ENCODE measurements around the gene STRN4.
A peak's percentile ranks its signal among the peaks of the same experiment; 100 is the strongest.
"Not testable (repeated sequence)": the region's sequence is repeated elsewhere in the genome, so short reads cannot be mapped to it uniquely, and the experiment has no call there.

The STRN4 gene, protein sequence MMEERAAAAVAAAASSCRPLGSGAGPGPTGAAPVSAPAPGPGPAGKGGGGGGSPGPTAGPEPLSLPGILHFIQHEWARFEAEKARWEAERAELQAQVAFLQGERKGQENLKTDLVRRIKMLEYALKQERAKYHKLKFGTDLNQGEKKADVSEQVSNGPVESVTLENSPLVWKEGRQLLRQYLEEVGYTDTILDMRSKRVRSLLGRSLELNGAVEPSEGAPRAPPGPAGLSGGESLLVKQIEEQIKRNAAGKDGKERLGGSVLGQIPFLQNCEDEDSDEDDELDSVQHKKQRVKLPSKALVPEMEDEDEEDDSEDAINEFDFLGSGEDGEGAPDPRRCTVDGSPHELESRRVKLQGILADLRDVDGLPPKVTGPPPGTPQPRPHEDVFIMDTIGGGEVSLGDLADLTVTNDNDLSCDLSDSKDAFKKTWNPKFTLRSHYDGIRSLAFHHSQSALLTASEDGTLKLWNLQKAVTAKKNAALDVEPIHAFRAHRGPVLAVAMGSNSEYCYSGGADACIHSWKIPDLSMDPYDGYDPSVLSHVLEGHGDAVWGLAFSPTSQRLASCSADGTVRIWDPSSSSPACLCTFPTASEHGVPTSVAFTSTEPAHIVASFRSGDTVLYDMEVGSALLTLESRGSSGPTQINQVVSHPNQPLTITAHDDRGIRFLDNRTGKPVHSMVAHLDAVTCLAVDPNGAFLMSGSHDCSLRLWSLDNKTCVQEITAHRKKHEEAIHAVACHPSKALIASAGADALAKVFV

DNA sequence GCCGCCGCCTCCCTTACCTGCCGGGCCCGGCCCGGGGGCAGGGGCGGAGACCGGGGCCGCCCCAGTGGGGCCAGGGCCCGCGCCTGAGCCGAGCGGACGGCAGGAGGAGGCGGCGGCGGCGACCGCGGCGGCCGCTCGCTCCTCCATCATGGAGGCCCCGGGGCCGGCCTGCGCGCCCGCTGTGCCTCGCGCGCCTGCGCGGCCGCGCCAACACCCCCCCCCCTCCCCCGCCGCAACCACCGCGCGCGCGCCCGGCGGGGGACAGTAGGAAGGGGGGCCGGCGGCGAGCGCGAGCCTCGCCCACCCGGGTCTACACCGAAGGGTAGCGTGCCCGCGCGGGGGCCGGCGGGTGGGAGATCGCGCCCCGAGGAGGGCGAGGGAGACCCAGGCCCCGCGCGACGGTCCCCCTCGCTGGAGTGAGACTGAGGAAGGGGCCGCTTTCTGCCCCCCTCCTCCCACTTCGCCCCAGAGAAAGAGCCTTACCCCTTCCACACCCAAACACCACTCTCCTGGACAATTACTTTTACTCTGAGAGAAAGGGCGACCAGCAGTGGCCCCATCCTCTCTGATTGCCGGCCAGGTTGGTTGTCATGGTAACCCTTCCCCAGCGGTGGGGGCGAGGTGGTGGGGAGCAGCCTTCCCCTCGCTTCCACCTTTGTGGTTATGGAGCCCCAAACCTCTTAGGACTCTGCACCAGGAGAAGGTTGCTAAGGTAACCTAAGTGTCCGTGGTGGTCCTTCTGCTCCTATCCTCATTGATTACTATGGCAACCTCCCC, at the start of gene STRN4:
Gene STRN4 (minus strand): TSS at position 170 of the 777 bp plus-strand sequence. CDS start 20 bp downstream, at position 150.
- peak; percentile 43 for DNase-seq (ENCODE audit: low read depth)

GRCh38 chr19:46791944-46792343, 45.7 kb upstream of the STRN4 start:
- DNase-seq (ENCODE audit: low read depth): no peak

- no peak for DNase-seq (ENCODE audit: low read depth)
Observed at GRCh38 chr19:46789371-46789770, 43.1 kb upstream of the STRN4 start.

GRCh38 chr19:46788968-46789338, 42.7 kb upstream of the STRN4 start:
- no peak for DNase-seq (ENCODE audit: low read depth)

DNA sequence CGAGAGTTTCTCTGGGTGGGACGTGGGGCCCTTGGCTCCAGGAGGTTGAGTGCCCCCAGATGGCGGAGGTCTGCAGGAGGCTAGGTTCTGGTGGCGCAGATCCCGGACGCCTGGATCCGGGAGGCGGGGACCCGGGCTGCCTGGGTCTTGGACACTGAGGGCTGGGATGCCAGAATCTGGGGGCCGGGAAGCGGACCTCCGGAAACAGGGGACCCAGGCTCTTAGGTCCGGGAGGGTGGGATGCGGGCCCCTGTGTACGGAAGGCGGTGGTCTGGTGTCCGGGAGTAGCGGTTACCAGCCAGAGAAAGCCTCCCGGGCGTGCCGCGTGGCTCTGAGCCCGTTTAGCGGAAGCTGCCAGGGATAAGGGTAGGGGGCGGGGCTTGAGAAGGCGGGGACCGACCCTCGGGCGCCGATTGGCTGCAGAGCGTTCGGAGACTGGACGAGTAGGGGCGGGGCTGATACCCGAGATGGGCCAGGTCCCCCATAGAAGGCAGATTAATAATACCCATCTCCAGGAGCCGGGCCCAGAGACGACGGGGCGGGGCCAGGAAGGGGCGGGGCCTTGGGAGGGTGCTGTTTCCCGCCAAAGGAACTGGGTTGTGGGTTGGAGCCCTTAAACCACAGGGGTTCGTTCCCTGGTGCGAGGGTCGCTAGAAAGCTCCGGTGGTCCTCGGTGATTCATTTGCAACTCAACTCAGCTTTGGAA, 42.2 kb upstream of the STRN4 start, which contains the start of gene SLC1A5:
Gene SLC1A5 (minus strand): TSS at position 333 of the 706 bp plus-strand sequence. CDS start 629 bp downstream, outside the sequence.
- DNase-seq (ENCODE audit: low read depth): peak; percentile 98

- DNase-seq (ENCODE audit: low read depth): no peak
Observed at GRCh38 chr19:46787331-46788261, 41.3 kb upstream of the STRN4 start.

GRCh38 chr19:46787040-46787330, 40.7 kb upstream of the STRN4 start:
- DNase-seq (ENCODE audit: low read depth): no peak

DNA sequence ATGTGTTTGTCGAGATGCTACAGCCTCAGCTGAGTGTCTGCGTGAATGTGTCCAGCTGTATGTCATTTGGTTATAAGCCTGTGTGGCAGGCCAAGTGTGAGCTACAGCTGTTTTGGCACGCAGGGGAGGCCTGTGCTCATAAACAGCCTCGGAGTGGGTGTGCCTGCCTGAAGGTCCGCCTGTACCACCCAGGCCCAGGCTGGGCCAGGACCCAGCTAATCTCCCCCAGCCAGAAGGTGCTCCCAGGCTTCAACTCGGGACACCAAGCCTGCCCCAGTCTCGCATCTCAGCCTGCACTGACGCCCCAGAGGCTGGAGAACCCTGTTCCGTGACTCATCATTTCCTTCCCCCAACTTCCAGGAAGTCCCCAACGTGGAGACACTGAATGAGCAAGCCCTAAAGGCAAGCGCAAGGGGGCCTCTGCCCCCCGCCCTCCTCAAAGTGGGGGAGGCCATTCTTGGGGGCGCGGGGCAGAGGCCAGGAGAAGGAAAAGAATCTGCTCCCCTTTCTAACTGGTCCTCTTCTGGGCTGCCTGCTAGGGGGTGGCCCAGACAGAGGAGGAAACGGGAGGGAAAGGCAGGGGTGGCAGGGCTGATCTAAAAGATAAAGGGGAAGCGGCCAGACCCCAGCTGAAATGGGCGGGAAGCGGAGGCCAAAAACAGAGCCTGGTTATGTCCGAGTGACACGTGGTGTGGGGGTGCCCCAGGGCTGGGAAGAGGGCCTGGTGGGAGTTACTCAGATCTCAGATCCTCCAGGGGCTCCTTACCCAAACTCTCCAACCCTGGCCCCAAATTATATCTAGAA, 40.2 kb upstream of the STRN4 start:
- DNase-seq (ENCODE audit: low read depth): peak; percentile 75

GRCh38 chr19:46785980-46786235, 39.7 kb upstream of the STRN4 start:
- no peak for DNase-seq (ENCODE audit: low read depth)

DNA sequence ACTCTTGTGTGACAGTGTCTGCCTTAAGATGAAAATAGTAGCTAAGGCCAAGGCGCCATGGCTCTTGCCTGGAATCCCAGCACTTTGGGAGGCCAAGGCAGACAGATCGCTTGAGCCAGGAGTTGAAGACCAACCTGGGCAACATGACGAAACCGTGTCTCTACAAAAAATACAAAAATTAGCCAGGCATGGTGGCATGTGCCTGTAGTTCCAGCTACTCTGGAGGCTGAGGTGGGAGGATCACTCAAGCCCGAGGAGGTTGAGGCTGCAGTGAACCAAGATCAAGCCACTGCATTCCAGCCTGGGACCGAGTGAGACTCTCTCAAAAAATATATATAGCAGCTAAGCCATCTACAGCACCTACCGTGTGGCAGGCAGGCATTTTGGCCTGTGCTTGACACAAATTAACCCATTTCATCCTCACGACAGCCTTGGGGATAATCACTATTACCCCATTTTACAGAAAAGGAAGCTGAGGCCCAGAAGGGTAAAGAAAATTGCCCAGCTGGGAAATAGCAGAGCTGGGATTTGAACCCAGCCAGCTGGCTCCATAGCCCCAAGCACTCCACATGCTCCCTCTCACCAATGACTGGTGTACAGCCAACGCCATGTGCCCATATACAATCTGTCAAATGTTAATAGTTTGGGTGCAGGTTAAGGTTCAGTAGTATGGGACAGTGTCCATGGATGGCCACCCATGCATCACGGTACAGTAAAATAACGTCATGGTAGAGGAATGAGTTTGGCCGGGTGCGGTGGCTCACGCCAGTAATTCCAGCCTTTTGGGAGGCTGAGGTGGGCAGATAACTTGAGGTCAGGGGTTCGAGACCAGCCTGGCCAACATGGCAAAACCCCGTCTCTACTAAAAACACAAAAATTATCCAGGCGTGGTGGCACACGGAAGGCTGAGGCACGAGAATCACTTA, 39.1 kb upstream of the STRN4 start:
- no peak for DNase-seq (ENCODE audit: low read depth)

DNA sequence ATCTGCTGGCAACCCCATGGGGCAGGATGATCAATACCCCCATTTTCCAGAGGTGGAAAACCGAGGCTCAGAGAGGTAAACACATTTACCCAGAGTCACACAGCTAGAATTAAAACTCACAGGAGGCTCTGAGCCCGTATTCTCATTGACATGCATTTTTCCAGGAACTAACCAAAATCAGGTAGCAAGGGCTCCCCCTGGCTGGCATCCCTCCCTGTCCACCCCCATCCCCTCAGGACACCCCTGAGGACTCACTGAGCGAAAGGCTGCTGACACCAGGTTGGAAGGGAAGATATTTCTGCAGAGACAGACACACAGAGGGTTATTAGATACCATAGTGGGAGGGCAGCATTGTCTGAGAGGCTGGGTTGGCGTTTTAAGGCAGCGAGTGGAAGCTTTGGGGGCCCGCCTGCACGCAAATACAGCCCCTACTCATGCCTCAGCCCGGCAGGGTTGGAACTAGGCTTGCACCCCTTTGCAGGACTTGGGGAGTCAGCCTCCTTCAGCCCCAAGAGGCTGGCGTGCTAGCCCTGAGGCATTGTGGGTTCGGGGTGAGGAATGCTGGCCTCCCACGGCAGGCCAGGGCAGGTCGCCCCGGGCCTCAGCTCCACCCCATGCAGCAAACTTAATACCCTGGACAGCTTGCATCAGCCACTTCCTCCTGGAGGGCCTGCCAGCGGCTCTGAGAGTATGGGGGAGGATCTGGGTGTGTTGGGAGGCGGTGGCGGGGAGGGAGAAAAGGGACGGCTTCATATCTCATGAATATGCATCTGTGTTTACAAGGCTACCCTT, 38.2 kb upstream of the STRN4 start:
- peak; percentile 62 for DNase-seq (ENCODE audit: low read depth)

- no peak for DNase-seq (ENCODE audit: low read depth)
Observed at GRCh38 chr19:46783670-46784069, 37.4 kb upstream of the STRN4 start.

DNA sequence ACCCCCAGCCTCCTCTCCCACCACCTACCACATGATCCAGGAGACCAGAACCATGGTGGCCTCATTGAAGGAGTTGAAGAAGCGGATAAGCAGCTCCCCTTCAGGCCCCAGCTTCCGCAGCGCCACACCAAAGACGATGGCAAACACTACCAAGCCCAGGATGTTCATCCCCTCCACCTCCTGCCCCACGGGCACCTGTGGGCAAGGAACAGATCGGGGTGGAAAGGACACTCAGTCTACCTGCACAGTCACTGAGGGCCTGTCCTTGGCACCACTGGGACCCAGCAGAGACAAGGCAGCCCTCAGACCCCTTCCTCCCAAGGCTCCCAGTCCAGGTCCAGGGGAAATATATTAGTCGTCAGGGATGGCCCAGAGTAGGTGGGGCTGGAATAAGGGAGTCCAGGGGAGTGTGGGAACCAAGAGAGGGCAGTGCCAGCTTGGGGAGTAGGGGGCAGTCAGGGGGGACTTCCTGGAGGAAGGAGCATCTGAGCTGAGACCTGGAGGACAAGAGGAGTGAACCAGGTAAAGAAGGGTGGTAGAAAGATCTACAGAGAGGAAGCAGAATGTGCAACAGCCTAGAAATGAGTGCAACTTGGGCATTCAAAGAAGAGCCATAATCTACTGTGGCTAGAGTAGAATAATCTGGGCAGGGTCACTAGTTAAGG, 36.2 kb upstream of the STRN4 start:
- DNase-seq (ENCODE audit: low read depth): no peak

- DNase-seq (ENCODE audit: low read depth): not testable (repeated sequence)
Observed at GRCh38 chr19:46777956-46778645, 31.9 kb upstream of the STRN4 start.

GRCh38 chr19:46776927-46777911, 31.0 kb upstream of the STRN4 start:
- DNase-seq (ENCODE audit: low read depth): no peak
